Peyer's patch (tissue), 4 donors: ENCODE measurements around the gene ZDHHC17.

Source experiments
- POLR2A ChIP-seq, 2 donors: fragments of 450-650 bp; IDR thresholded peaks; one replicate each; pipeline ENCODE4 v1.5.1; 2017; ENCODE audit warnings: antibody characterized with exemption in 2 of 2, mild to moderate bottlenecking in 2 of 2, moderate library complexity in 2 of 2
- TF ChIP-seq, protein P1 (sequence below), 6 experiments: fragments of 450-650 bp in 4 of 6; fragments of 200-600 bp in 2 of 6; sonication (generic) in 1 of 6; IDR thresholded peaks; one replicate each; pipeline ENCODE4 v1.5.1; 2017 to 2019; ENCODE audit warnings: antibody characterized with exemption in 6 of 6, mild to moderate bottlenecking in 3 of 6, moderate library complexity in 1 of 6

DNA sequence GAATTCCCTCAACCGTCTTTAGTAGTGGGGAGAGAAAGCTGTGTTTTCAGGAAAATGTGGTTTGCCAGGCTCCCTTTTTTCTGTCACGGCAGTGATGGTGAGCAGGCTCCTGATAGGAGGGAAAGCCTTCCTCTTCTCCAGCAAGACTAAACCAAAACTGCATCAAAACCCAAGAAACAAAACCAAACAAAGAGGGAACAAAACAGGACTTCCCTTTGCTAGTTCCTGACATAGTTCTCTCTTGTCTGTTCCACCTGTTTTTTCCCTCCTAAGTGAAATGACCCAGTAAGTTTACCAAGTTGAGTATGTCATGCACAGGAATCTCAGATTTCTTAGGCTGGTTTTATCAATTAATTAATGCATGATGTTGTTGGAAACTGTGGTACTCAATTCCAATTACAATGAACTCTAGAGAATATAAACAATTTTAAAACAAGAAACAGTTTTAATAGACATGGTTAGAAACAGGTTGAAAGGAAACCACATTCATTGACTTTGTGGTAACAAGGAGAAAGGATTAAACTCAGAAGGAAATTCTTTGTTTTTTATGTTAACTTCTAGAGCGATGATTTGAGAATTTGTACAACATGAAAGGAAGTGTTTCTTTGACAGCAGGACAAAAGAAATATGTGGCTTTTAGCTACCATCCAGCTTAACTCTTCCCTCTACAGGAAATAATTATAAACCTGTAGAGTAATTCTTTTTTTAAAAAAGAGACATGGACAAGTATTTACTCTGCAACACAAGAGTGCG lies 137.9 kb downstream of the ZDHHC17 start:
- no peak for TF ChIP-seq POLR2A (IDR thresholded peaks at IDR 0.05)
- TF ChIP-seq, protein P1, sequence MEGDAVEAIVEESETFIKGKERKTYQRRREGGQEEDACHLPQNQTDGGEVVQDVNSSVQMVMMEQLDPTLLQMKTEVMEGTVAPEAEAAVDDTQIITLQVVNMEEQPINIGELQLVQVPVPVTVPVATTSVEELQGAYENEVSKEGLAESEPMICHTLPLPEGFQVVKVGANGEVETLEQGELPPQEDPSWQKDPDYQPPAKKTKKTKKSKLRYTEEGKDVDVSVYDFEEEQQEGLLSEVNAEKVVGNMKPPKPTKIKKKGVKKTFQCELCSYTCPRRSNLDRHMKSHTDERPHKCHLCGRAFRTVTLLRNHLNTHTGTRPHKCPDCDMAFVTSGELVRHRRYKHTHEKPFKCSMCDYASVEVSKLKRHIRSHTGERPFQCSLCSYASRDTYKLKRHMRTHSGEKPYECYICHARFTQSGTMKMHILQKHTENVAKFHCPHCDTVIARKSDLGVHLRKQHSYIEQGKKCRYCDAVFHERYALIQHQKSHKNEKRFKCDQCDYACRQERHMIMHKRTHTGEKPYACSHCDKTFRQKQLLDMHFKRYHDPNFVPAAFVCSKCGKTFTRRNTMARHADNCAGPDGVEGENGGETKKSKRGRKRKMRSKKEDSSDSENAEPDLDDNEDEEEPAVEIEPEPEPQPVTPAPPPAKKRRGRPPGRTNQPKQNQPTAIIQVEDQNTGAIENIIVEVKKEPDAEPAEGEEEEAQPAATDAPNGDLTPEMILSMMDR (IDR thresholded peaks at IDR 0.05), result no peak
